Measurements from ENCODE around the gene GEN1. TPM values are rescaled to one million over a fixed set of nuclear protein-coding genes. Genes with fewer than 3 reads are reported as not detected.

GEN1 gene
- 142 and 149 TPM in 2 replicates for total RNA-seq (2013; cell fraction: nucleolus; rRNA removed)
- 41.3 and 45.7 TPM in 2 replicates for total RNA-seq (2014; rRNA removed)
- total RNA-seq (2014; rRNA removed; fragmentation: Illumina TruSeq; extraction: Trizol): 49.6 and 49.9 TPM in 2 replicates
- 39.4 and 39.5 TPM in 2 replicates for total RNA-seq (2021)
- 7.7 TPM for polyA plus RNA-seq (2011; ENCODE audit: low read depth)
- polyA plus RNA-seq (2011; rRNA removed): 46.3 and 89.4 TPM in 2 replicates
- polyA plus RNA-seq (2011; cell fraction: cytosol; rRNA removed): 16.7 TPM in 2 replicates
- 94.3 and 114 TPM in 2 replicates for polyA plus RNA-seq (2011; cell fraction: nucleus; rRNA removed)
- polyA plus RNA-seq (2012): 12.0 and 12.4 TPM in 2 replicates
- polyA plus RNA-seq (2014; fragmentation: Illumina TruSeq; extraction: Trizol): 45.3 and 60.1 TPM in 2 replicates
- polyA plus RNA-seq (2014; fragmentation: Nextera tagmentation; extraction: Ambion mirVana): 1 to 10 TPM; 6.0 to 9.4 TPM
- 27.2 and 31.5 TPM in 2 replicates for polyA plus RNA-seq (2014; rRNA removed)
- 10 to 100 TPM; 27.9 to 32.5 TPM for polyA plus RNA-seq (2016; fragmentation: Nextera tagmentation; extraction: Ambion mirVana)
- polyA minus RNA-seq (2011; rRNA and poly(A)+ RNA removed): 51.1 and 72.2 TPM in 2 replicates
- 15.4 and 24.5 TPM in 2 replicates for polyA minus RNA-seq (2011; cell fraction: cytosol; rRNA and poly(A)+ RNA removed)
- 114 and 186 TPM in 2 replicates for polyA minus RNA-seq (2011; cell fraction: nucleus; rRNA and poly(A)+ RNA removed)
- Bru-seq, nascent RNA: percentile 88 among the genes with signal in this experiment
- BruChase-seq, experiment 1, labeled RNA remaining after a 6-hour chase: percentile 92 among the genes with signal in this experiment
- percentile 96 among the genes with signal in this experiment for BruChase-seq, experiment 2, labeled RNA remaining after a 2-hour chase
- long read RNA-seq, experiment 1, full-length matches to known transcripts: 1 of 3 reads
- long read RNA-seq, experiment 1, partial matches to known transcripts: 0 of 3 reads
- long read RNA-seq, experiment 1, other reads (novel, unspliced or antisense): 2 of 3 reads
- long read RNA-seq, experiment 2, full-length matches to known transcripts: 18 of 70 reads
- long read RNA-seq, experiment 2, partial matches to known transcripts: 20 of 70 reads
- long read RNA-seq, experiment 2, other reads (novel, unspliced or antisense): 32 of 70 reads

- WGBS (ENCODE audit: insufficient coverage, insufficient replicate concordance, low lambda C conversion rate, missing lambda C conversion rate): 2% methylated on average over 56 of the region's 76 CpGs
- BruUV-seq (replicated peaks): no TSS peak
- peak within 1 kb of the TSS; percentile 70 for H2AFZ ChIP-seq (ENCODE audit: control insufficient read depth, low read depth, low read length)
- FAIRE-seq: no peak
- peak; percentile 80 for ATAC-seq
- peak within 1 kb of the TSS; percentile 94 for H3K9ac ChIP-seq (ENCODE audit: control insufficient read depth, insufficient read depth, low read length)
- H3K27ac ChIP-seq (ENCODE audit: control insufficient read depth, insufficient read depth): peak within 1 kb of the TSS; percentile 94
- ChIA-PET POLR2A (interaction anchor here (1.0 to 2.9 kb wide), 9 partner anchors 10 to 77 kb away, joined by 3 to 19 read pairs (median 6); partner anchors contain the start of gene MSGN1), SMC1A (ENCODE audit: uncharacterized antibody, unreplicated experiment) (interaction anchor here (0.8 to 6.1 kb wide), 8 partner anchors 20 to 95 kb away, joined by 3 to 60 read pairs (median 9); partner anchors contain the start of gene MSGN1), CTCF (interaction anchor here (0.7 to 5.4 kb wide), 10 partner anchors 9 to 78 kb away, joined by 3 to 79 read pairs (median 4); no protein-coding TSS in a partner anchor), RAD21 (ENCODE audit: unreplicated experiment) (interaction anchor here (0.9 to 5.4 kb wide), 9 partner anchors 17 to 73 kb away, joined by 3 to 49 read pairs (median 6); partner anchors contain the start of gene MSGN1)
- H3K27me3 ChIP-seq (replicated peaks in 1 of 2; ENCODE audit: control insufficient read depth in 2 of 2, insufficient read depth in 2 of 2, low read length in 1 of 2): no peaks in the 10 kb centered on the region
- no peaks in the 10 kb centered on the region for H4K20me1 ChIP-seq (ENCODE audit: control insufficient read depth, insufficient read depth)
- peaks cover 92% of the 10 kb centered on the region for H3K79me2 ChIP-seq (ENCODE audit: control insufficient read depth, insufficient read depth, low read length)
- in situ Hi-C loops (cut with MboI) (no loop called here), intact Hi-C loops (cut with micrococcal nuclease; ENCODE audit: unreplicated experiment) (loop anchor here (2.0 to 10.0 kb wide), 3 partner anchors 67 to 1099 kb away; partner anchors contain the start of gene RAD51AP2)
- no peaks in the 10 kb centered on the region for H3K36me3 ChIP-seq (ENCODE audit: control insufficient read depth in 2 of 2, insufficient read depth in 2 of 2, low read length in 1 of 2)
- H3K4me2 ChIP-seq (ENCODE audit: control insufficient read depth, insufficient read depth): peak within 1 kb of the TSS; percentile 84
- peak within 1 kb of the TSS; percentile 91 for H3K4me3 ChIP-seq
- DNase-seq (ENCODE audit: low read depth, low spot score): peak; percentile 83
- no peaks in the 10 kb centered on the region for H3K9me3 ChIP-seq (replicated peaks; ENCODE audit: control insufficient read depth, insufficient read depth, low read length)
- H3K4me1 ChIP-seq (ENCODE audit: control insufficient read depth, insufficient read depth, low read length): peaks cover 9% of the 10 kb centered on the region
- peak; percentile 6; the same call in 1 of the 2 replicates for TF ChIP-seq RUNX3 (IDR thresholded peaks at IDR 0.05; ENCODE audit: low read length)
- TF ChIP-seq TCF7 (IDR thresholded peaks at IDR 0.05; ENCODE audit: borderline replicate concordance): no peak
- TF ChIP-seq ZBED1 (IDR thresholded peaks at IDR 0.05; ENCODE audit: borderline replicate concordance): no peak
- no peak for TF ChIP-seq USF1 (IDR thresholded peaks at IDR 0.05; ENCODE audit: borderline replicate concordance, extremely low read length, insufficient read depth, low read depth, low read length)
- no peak for TF ChIP-seq RBBP5 (conservative IDR thresholded peaks at IDR 0.05)
- TF ChIP-seq ASH2L (IDR thresholded peaks at IDR 0.05; ENCODE audit: borderline replicate concordance, low read depth): peak; percentile 43; the same call in 1 of the 2 replicates
- TF ChIP-seq SMARCA5 (IDR thresholded peaks at IDR 0.05): no peak
- no peak for TF ChIP-seq POLR2AphosphoS2 (IDR thresholded peaks at IDR 0.05; ENCODE audit: low read depth, low read length)
- peak; percentile 71 for TF ChIP-seq E2F8 (IDR thresholded peaks at IDR 0.05; ENCODE audit: low read depth, partially characterized antibody)
- TF ChIP-seq CHD2 (IDR thresholded peaks at IDR 0.05; ENCODE audit: borderline replicate concordance, low read depth, low read length): 0 out of 2 replicates have a peak, but pooled peaks have one; percentile 17
- peak; percentile 87 to 95 for TF ChIP-seq BHLHE40 (IDR thresholded peaks at IDR 0.05; ENCODE audit: borderline replicate concordance in 1 of 2, low read depth in 2 of 2, low read length in 1 of 2)
- TF ChIP-seq TAF1 (IDR thresholded peaks at IDR 0.05; ENCODE audit: borderline replicate concordance, low read depth, low read length): 0 out of 2 replicates have a peak, but pooled peaks have one; percentile 15
- no peak for TF ChIP-seq BCL11A (IDR thresholded peaks at IDR 0.05; ENCODE audit: low read depth, low read length)
- no peak for TF ChIP-seq CHD4 (IDR thresholded peaks at IDR 0.05)
- peak; percentile 57; the same call in 1 of the 2 replicates for TF ChIP-seq PML (IDR thresholded peaks at IDR 0.05; ENCODE audit: low read length)
These were observed at the start of gene GEN1, which contains the start of gene SMC6 for GRCh38 chr2:17753803-17754663. Gene GEN1 (plus strand): TSS chr2:17754138. CDS start chr2:17759944, 5,806 bp downstream. Gene SMC6 (minus strand): TSS chr2:17753810. CDS start chr2:17745946, 7,864 bp downstream.
